Measurements from ENCODE around the gene CIART.

GRCh38 chr1:150288822-150289221 is 6.5 kb downstream of the CIART start:
- TF ChIP-seq CTCF (IDR thresholded peaks at IDR 0.05) (no peak), EP300 (IDR thresholded peaks at IDR 0.05) (no peak)
